Measurements from ENCODE around the gene PAXX.

PAXX gene

GRCh38 chr9:137034709-137035506, 42.7 kb downstream of the PAXX start:
- DNase-seq: peak; percentile 85

GRCh38 chr9:137035507-137035834, 43.2 kb downstream of the PAXX start:
- no peak for DNase-seq

GRCh38 chr9:137035937-137036336, 43.7 kb downstream of the PAXX start:
- no peak for DNase-seq

- DNase-seq: no peak
Observed at GRCh38 chr9:137037035-137037434, 44.8 kb downstream of the PAXX start.

GRCh38 chr9:137037483-137037882, 45.3 kb downstream of the PAXX start:
- no peak for DNase-seq

- no peak for DNase-seq
Observed at GRCh38 chr9:137038916-137039315, 46.7 kb downstream of the PAXX start.

GRCh38 chr9:137039611-137040366, 47.6 kb downstream of the PAXX start:
- no peak for DNase-seq

- no peak for DNase-seq
Observed at GRCh38 chr9:137040568-137040967, 48.3 kb downstream of the PAXX start.

GRCh38 chr9:137041124-137041523, 48.9 kb downstream of the PAXX start:
- no peak for DNase-seq

GRCh38 chr9:137042751-137043727, 50.8 kb downstream of the PAXX start:
- DNase-seq: no peak

All from NCI-H2081 (cell line).